Astrocyte (in vitro differentiated cells and primary cell): ENCODE measurements around the gene C17orf113. TPM values are rescaled to one million over a fixed set of nuclear protein-coding genes. Genes with fewer than 3 reads are reported as not detected.

ENCODE experiments used
- DNase-seq: peaks from one replicate; pipeline ENCODE4 v3.0.0-alpha.2; 2010; ENCODE audit warnings: low read depth
- FAIRE-seq: peaks from 2 replicates; lab custom pipeline; 2011; peaks lifted over from hg19 to GRCh38; lab: Jason Lieb, UNC
- H2AFZ ChIP-seq: 2 replicates; pipeline ENCODE4 v1.6.0; 2012; ENCODE audit warnings: low read depth, low read length, inconsistent platforms
- H3K27ac ChIP-seq: 2 replicates; pipeline ENCODE4 v1.5.1; 2011; ENCODE audit warnings: low read depth, low read length, inconsistent platforms
- H3K27me3 ChIP-seq: 2 replicates; pipeline ENCODE4 v1.6.0; 2011; ENCODE audit warnings: low read length, inconsistent platforms; ENCODE audit not compliant: insufficient read depth
- H3K36me3 ChIP-seq: 2 replicates; pipeline ENCODE4 v1.5.1; 2011; ENCODE audit warnings: low read length, inconsistent platforms; ENCODE audit not compliant: insufficient read depth
- H3K4me1 ChIP-seq: 2 replicates; pipeline ENCODE4 v1.5.1; 2011; ENCODE audit warnings: low read length, inconsistent platforms; ENCODE audit not compliant: insufficient read depth
- H3K4me2 ChIP-seq: 2 replicates; pipeline ENCODE4 v1.6.0; 2012; ENCODE audit warnings: low read length, inconsistent platforms
- H3K4me3 ChIP-seq: 2 replicates; pipeline ENCODE4 v1.5.1; 2011; ENCODE audit warnings: low read depth, mild to moderate bottlenecking, low read length, inconsistent platforms; ENCODE audit not compliant: insufficient read depth
- H3K79me2 ChIP-seq: 2 replicates; pipeline ENCODE4 v1.6.0; 2012; ENCODE audit warnings: mild to moderate bottlenecking, low read length, inconsistent platforms; ENCODE audit not compliant: insufficient read depth
- H3K9ac ChIP-seq: 2 replicates; pipeline ENCODE4 v1.6.0; 2012; ENCODE audit warnings: mild to moderate bottlenecking, low read length, inconsistent platforms
- H3K9me3 ChIP-seq: 2 replicates; pipeline ENCODE4 v1.5.1; 2012; ENCODE audit warnings: low read depth, mild to moderate bottlenecking, low read length, inconsistent platforms; ENCODE audit not compliant: insufficient read depth
- H4K20me1 ChIP-seq: 2 replicates; pipeline ENCODE4 v1.6.0; 2012; ENCODE audit warnings: low read length, inconsistent platforms; ENCODE audit not compliant: insufficient read depth
- H3K27ac Mint-ChIP-seq: one replicate; pipeline ENCODE4 v1.8.0; 2021; ENCODE audit warnings: mild to moderate bottlenecking, mixed read lengths; ENCODE audit not compliant: unreplicated experiment
- H3K27me3 Mint-ChIP-seq: one replicate; pipeline ENCODE4 v1.8.0; 2021; ENCODE audit warnings: low read depth, mixed read lengths; ENCODE audit not compliant: unreplicated experiment
- H3K36me3 Mint-ChIP-seq: one replicate; pipeline ENCODE4 v1.8.0; 2021; ENCODE audit warnings: low read depth, mixed read lengths; ENCODE audit not compliant: unreplicated experiment
- H3K4me1 Mint-ChIP-seq: one replicate; pipeline ENCODE4 v1.8.0; 2021; ENCODE audit warnings: low read depth, mixed read lengths; ENCODE audit not compliant: unreplicated experiment
- H3K4me3 Mint-ChIP-seq: one replicate; pipeline ENCODE4 v1.8.0; 2021; ENCODE audit warnings: mild to moderate bottlenecking, moderate library complexity, mixed read lengths; ENCODE audit not compliant: unreplicated experiment
- H3K9me3 Mint-ChIP-seq: one replicate; pipeline ENCODE4 v1.8.0; 2021; ENCODE audit warnings: mild to moderate bottlenecking, mixed read lengths; ENCODE audit not compliant: unreplicated experiment
- EZH2 ChIP-seq: IDR thresholded peaks from 2 replicates; pipeline ENCODE4 v1.6.1; 2012; ENCODE audit warnings: mild to moderate bottlenecking, low read length, inconsistent platforms; ENCODE audit not compliant: insufficient read depth
- total RNA-seq: library from RNA; stranded (reverse); gene quantifications from 2 replicates; pipeline ENCODE4 v1.2.1, GENCODE V29; 2021
- TF ChIP-seq, protein P1 (sequence below): IDR thresholded peaks from 2 replicates; pipeline ENCODE4 v1.5.1; 2011; ENCODE audit warnings: low read depth, mild to moderate bottlenecking, inconsistent platforms, low read length, moderate library complexity; ENCODE audit not compliant: insufficient read depth

C17orf113 gene
- total RNA-seq, 1 donor from 2014 or later, result 0.23 TPM

DNA sequence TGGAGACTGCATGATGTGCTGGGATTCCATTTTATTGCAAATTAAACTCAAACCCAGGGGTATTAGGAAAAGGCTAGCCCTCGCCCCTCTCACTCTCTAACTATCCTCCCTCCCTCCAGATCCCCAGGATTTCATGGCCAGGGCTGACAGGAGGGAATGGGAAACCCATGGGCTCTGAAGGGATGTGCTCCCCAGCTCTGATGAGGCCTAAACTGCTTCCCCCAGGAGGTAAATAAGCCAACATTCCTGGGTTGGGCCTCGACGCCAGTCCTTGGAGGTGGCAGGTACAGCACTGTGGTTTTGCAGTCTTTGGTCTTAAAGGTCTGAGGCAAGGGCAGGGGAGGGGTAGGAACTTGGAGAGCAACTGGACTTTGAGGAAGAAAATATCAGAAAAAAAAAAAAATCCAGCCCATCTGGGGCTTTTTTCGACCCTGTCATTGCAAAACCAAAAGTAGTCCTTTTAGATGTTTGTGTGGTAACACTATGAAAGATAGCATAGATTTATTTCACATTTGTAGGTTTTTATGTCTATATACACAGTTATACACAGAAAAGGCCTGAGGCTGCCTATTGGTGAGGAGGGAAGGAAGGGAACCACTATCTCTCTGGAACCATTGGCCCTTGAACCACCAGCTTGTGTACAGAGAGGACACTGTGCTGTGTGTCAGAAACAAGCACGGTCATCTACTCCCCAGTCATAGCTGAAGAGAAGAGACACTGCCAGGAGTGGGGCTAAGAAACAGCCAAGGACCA is 12.0 kb downstream of the C17orf113 start:
- H3K4me1 Mint-ChIP-seq, result peaks cover 5% of the 10 kb centered on the region
- H3K79me2 ChIP-seq, result no peaks in the 10 kb centered on the region
- H3K27ac ChIP-seq, result no peak overlapping the region
- FAIRE-seq (no peak), DNase-seq (no peak)
- H4K20me1 ChIP-seq, result no peaks in the 10 kb centered on the region
- no peak overlapping the region for H3K4me3 Mint-ChIP-seq
- H3K4me3 ChIP-seq, result no peak overlapping the region
- no peaks in the 10 kb centered on the region for H3K9me3 ChIP-seq
- H2AFZ ChIP-seq, result no peak overlapping the region
- no peaks in the 10 kb centered on the region for H3K9me3 Mint-ChIP-seq
- H3K9ac ChIP-seq, result no peak overlapping the region
- H3K4me2 ChIP-seq, result no peak overlapping the region
- H3K4me1 ChIP-seq, result no peaks in the 10 kb centered on the region
- H3K27me3 Mint-ChIP-seq, result peaks cover 6% of the 10 kb centered on the region
- peaks cover 3% of the 10 kb centered on the region for H3K27me3 ChIP-seq
- TF ChIP-seq, protein P1, sequence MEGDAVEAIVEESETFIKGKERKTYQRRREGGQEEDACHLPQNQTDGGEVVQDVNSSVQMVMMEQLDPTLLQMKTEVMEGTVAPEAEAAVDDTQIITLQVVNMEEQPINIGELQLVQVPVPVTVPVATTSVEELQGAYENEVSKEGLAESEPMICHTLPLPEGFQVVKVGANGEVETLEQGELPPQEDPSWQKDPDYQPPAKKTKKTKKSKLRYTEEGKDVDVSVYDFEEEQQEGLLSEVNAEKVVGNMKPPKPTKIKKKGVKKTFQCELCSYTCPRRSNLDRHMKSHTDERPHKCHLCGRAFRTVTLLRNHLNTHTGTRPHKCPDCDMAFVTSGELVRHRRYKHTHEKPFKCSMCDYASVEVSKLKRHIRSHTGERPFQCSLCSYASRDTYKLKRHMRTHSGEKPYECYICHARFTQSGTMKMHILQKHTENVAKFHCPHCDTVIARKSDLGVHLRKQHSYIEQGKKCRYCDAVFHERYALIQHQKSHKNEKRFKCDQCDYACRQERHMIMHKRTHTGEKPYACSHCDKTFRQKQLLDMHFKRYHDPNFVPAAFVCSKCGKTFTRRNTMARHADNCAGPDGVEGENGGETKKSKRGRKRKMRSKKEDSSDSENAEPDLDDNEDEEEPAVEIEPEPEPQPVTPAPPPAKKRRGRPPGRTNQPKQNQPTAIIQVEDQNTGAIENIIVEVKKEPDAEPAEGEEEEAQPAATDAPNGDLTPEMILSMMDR, result no peak
- no peak for TF ChIP-seq EZH2
- no peak overlapping the region for H3K27ac Mint-ChIP-seq
- no peaks in the 10 kb centered on the region for H3K36me3 Mint-ChIP-seq
- H3K36me3 ChIP-seq, result no peaks in the 10 kb centered on the region

DNA sequence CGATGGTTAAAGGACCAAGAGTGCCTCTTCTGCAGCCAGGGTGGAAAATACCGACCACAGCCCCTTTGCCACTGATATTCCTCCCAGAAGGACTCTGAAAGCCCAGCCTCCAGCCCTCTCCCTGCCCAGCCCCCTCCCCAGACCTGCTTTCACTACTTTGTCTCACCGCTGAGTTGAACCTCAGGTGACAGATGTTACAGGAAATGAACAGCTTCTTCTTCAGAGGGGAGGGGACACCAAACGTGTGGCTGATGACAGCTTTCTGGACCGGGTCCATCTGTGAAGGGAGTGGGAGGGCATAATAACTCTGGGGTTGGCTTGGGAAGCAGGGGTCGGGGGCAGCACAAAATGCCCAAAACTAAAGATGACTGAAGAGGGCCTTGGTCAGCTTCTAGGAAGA is 16.3 kb downstream of the C17orf113 start:
- Mint-ChIP-seq H3K4me1 (peaks cover 5% of the 10 kb centered on the region), H3K36me3 (no peaks in the 10 kb centered on the region), H3K27me3 (peaks cover 6% of the 10 kb centered on the region), H3K4me3 (no peak overlapping the region), H3K27ac (no peak overlapping the region), H3K9me3 (no peaks in the 10 kb centered on the region)
- no peaks in the 10 kb centered on the region for H3K79me2 ChIP-seq
- H3K27me3 ChIP-seq, result peaks cover 8% of the 10 kb centered on the region
- H3K4me1 ChIP-seq, result no peaks in the 10 kb centered on the region
- H3K27ac ChIP-seq, result no peak overlapping the region
- no peak overlapping the region for H3K4me2 ChIP-seq
- no peaks in the 10 kb centered on the region for H4K20me1 ChIP-seq
- no peak for DNase-seq
- no peak overlapping the region for H3K9ac ChIP-seq
- TF ChIP-seq, protein P1, result no peak
- no peak for TF ChIP-seq EZH2
- H3K9me3 ChIP-seq, result no peaks in the 10 kb centered on the region
- FAIRE-seq, result no peak
- H2AFZ ChIP-seq, result no peak overlapping the region
- H3K4me3 ChIP-seq, result no peak overlapping the region
- H3K36me3 ChIP-seq, result no peaks in the 10 kb centered on the region

DNA sequence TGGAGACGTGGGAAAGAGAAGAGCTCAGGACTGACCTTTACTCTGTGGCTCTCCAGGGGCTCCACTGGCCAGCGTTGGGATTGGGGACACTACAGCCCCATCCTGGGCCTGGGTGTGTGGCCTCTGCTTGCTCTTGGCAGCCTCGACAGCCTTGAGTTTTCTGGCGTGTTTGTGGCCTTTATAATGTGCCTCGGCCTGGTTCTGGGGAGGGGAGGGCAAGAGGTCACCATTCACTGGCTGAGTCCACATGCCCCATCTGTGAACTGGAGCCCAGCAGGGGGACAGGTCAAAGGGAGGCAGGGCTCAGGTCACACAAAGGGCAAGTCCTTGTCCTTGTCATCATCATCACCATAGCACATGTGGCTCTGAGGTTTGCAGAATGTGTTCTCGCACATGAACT is 18.8 kb downstream of the C17orf113 start:
- H3K9me3 ChIP-seq, result no peaks in the 10 kb centered on the region
- H3K27me3 ChIP-seq, result peaks cover 8% of the 10 kb centered on the region
- H3K36me3 Mint-ChIP-seq, result no peaks in the 10 kb centered on the region
- H4K20me1 ChIP-seq, result no peaks in the 10 kb centered on the region
- no peak overlapping the region for H3K4me3 ChIP-seq
- H3K79me2 ChIP-seq, result no peaks in the 10 kb centered on the region
- no peak for DNase-seq
- no peak overlapping the region for H3K27ac Mint-ChIP-seq
- H3K27me3 Mint-ChIP-seq, result peaks cover 4% of the 10 kb centered on the region
- peaks cover 5% of the 10 kb centered on the region for H3K4me1 Mint-ChIP-seq
- H3K27ac ChIP-seq, result no peak overlapping the region
- no peak overlapping the region for H2AFZ ChIP-seq
- FAIRE-seq, result no peak
- H3K36me3 ChIP-seq, result no peaks in the 10 kb centered on the region
- H3K4me2 ChIP-seq, result no peak overlapping the region
- H3K9ac ChIP-seq, result no peak overlapping the region
- H3K9me3 Mint-ChIP-seq, result no peaks in the 10 kb centered on the region
- H3K4me3 Mint-ChIP-seq, result no peak overlapping the region
- no peaks in the 10 kb centered on the region for H3K4me1 ChIP-seq
- TF ChIP-seq, protein P1, result no peak
- no peak for TF ChIP-seq EZH2
